Panc1 (cell line): ENCODE data around the gene TRIM62. TPM values are rescaled to one million over a fixed set of nuclear protein-coding genes. Genes with fewer than 3 reads are reported as not detected.
"Not testable (repeated sequence)": the region's sequence is repeated elsewhere in the genome, so short reads cannot be mapped to it uniquely, and the experiment has no call there.

Experiments
- ATAC-seq: fragments of 200-7000 bp; cut with Tn5 transposase; 2 replicates; pipeline ENCODE4 v1.9.1; 2020; ENCODE audit warnings: mild to moderate bottlenecking, moderate library complexity
- BruUV-seq: library from RNA; stranded (reverse); fragments of 400-500 nt; replicated peaks from 2 replicates; lab custom pipeline; 2021; lab: Mats Ljungman, UMichigan
- CTCF ChIA-PET: fragments of 300-600 bp; sonication (Branson Sonifier 250); formaldehyde crosslinking; loops from one replicate; lab custom pipeline; 2022; ENCODE audit warnings: antibody characterized with exemption; lab: Charles Lee
- POLR2A ChIA-PET: fragments of 300-600 bp; sonication (Branson Sonifier 250); formaldehyde crosslinking; loops from one replicate; lab custom pipeline; 2022; ENCODE audit warnings: antibody characterized with exemption; lab: Charles Lee
- DNase-seq: peaks from one replicate; pipeline ENCODE4 v3.0.0-alpha.2; 2010; ENCODE audit warnings: low read depth, low spot score
- H3K27ac ChIP-seq: 2 replicates; pipeline ENCODE4 v1.5.1; 2011; ENCODE audit warnings: mild to moderate bottlenecking, low read length, inconsistent platforms
- H3K27me3 ChIP-seq: fragments of 200-500 bp; sonication (Bioruptor generic); 2 replicates; pipeline ENCODE4 v1.6.0; 2014; ENCODE audit warnings: low read length, inconsistent platforms; ENCODE audit not compliant: control insufficient read depth, insufficient read depth
- H3K36me3 ChIP-seq: fragments of 200-500 bp; sonication (Bioruptor generic); 2 replicates; pipeline ENCODE4 v1.5.1; 2014; ENCODE audit warnings: inconsistent platforms, mild to moderate bottlenecking, low read length, moderate library complexity; ENCODE audit not compliant: control insufficient read depth, insufficient read depth
- H3K4me1 ChIP-seq: 2 replicates; pipeline ENCODE4 v1.5.1; 2011; ENCODE audit warnings: inconsistent platforms, mild to moderate bottlenecking, low read length, moderate library complexity; ENCODE audit not compliant: control insufficient read depth, insufficient read depth
- H3K4me3 ChIP-seq, 2 experiments: 2 replicates each; pipeline ENCODE4 v1.5.1; 2011 to 2012; ENCODE audit warnings: low read depth in 2 of 2, low read length in 2 of 2, mild to moderate bottlenecking in 2 of 2, inconsistent platforms in 1 of 2, moderate library complexity in 1 of 2
- H3K9me3 ChIP-seq: fragments of 200-500 bp; sonication (Bioruptor generic); 2 replicates; pipeline ENCODE4 v1.5.1; 2014; ENCODE audit warnings: low read depth, mild to moderate bottlenecking, inconsistent platforms, low read length, moderate library complexity; ENCODE audit not compliant: control insufficient read depth, insufficient read depth
- POLR2AphosphoS5 ChIP-seq: IDR thresholded peaks from 2 replicates; pipeline ENCODE4 v1.6.1; 2012; ENCODE audit warnings: mild to moderate bottlenecking, low read depth, low read length, moderate library complexity
- SIN3A ChIP-seq: IDR thresholded peaks from 2 replicates; pipeline ENCODE4 v1.6.1; 2012; ENCODE audit warnings: low read depth, mild to moderate bottlenecking, low read length, moderate library complexity, borderline replicate concordance; ENCODE audit not compliant: insufficient read depth
- TCF7L2 ChIP-seq: IDR thresholded peaks from 2 replicates; pipeline ENCODE4 v1.6.1; 2011; ENCODE audit warnings: mild to moderate bottlenecking, low read depth, low read length, inconsistent platforms
- in situ Hi-C: cut with HindIII; loops from 2 replicates; pipeline ENCODE4 v1.10.0; 2016; ENCODE audit warnings: low sequenced_read_pairs, low pct_unique_long_range_greater_than_20kb
- intact Hi-C: fragments of 100-400 bp; cut with micrococcal nuclease; formaldehyde crosslinking; loops from one replicate; pipeline ENCODE4 v1.10.0; 2022; ENCODE audit not compliant: unreplicated experiment
- total RNA-seq: library from RNA; stranded (reverse); gene quantifications from one replicate; pipeline ENCODE4 v1.2.1, GENCODE V29; 2021; ENCODE audit not compliant: unreplicated experiment
- TF ChIP-seq, protein P1 (sequence below), 2 experiments: IDR thresholded peaks; 2 replicates each; pipeline ENCODE4 v1.6.1; 2011 to 2012; ENCODE audit warnings: low read depth in 2 of 2, control low read depth in 1 of 2, low read length in 1 of 2, mild to moderate bottlenecking in 1 of 2, moderate library complexity in 1 of 2; ENCODE audit not compliant: insufficient read depth in 1 of 2
- TF ChIP-seq, protein P2 (sequence below): fragments of 450-650 bp; IDR thresholded peaks from 2 replicates; pipeline ENCODE4 v1.5.1; 2017; ENCODE audit warnings: mild to moderate bottlenecking

Gene TRIM62
- total RNA-seq, 1 experiment from 2014 or later: 7.4 TPM

DNA sequence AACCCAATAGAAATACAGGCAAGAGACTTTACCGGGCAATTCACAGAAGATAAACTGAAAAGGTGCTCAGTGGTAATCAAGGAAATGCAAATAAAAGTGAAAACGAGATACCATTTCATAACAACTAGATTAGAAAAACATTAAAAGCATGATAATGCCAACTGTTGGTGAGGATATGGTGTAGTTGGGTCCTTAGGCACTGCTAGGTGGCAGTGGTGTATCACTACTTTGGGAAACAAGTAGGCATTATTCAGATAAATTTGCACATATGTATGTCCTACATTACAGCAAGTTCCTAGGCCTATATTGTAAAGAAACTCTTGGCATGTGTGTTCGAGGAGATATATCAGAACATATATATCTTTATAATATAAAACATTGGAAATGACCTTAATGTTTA, 69.9 kb downstream of the TRIM62 start:
- H3K27ac ChIP-seq: no peak overlapping the region
- ChIA-PET POLR2A (no interaction called here), CTCF (interaction anchor here (0.7 kb wide), 2 partner anchors 8 to 81 kb away, joined by 5 to 8 read pairs; no protein-coding TSS in a partner anchor)
- H3K36me3 ChIP-seq: no peaks in the 10 kb centered on the region
- intact Hi-C loops: no loop called here
- peaks cover 14% of the 10 kb centered on the region; the same call in 1 of the 2 replicates for H3K9me3 ChIP-seq
- no peaks in the 10 kb centered on the region for H3K27me3 ChIP-seq
- BruUV-seq: no TSS peak
- H3K4me3 ChIP-seq: no peak overlapping the region
- ATAC-seq (peak; percentile 88), DNase-seq (no peak)
- in situ Hi-C loops: no loop called here
- TF ChIP-seq, protein P1, sequence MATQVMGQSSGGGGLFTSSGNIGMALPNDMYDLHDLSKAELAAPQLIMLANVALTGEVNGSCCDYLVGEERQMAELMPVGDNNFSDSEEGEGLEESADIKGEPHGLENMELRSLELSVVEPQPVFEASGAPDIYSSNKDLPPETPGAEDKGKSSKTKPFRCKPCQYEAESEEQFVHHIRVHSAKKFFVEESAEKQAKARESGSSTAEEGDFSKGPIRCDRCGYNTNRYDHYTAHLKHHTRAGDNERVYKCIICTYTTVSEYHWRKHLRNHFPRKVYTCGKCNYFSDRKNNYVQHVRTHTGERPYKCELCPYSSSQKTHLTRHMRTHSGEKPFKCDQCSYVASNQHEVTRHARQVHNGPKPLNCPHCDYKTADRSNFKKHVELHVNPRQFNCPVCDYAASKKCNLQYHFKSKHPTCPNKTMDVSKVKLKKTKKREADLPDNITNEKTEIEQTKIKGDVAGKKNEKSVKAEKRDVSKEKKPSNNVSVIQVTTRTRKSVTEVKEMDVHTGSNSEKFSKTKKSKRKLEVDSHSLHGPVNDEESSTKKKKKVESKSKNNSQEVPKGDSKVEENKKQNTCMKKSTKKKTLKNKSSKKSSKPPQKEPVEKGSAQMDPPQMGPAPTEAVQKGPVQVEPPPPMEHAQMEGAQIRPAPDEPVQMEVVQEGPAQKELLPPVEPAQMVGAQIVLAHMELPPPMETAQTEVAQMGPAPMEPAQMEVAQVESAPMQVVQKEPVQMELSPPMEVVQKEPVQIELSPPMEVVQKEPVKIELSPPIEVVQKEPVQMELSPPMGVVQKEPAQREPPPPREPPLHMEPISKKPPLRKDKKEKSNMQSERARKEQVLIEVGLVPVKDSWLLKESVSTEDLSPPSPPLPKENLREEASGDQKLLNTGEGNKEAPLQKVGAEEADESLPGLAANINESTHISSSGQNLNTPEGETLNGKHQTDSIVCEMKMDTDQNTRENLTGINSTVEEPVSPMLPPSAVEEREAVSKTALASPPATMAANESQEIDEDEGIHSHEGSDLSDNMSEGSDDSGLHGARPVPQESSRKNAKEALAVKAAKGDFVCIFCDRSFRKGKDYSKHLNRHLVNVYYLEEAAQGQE (IDR thresholded peaks at IDR 0.05; ENCODE audit: insufficient read depth in 1 of 2, low read depth in 2 of 2, low read length in 1 of 2): no peak
- TF ChIP-seq TCF7L2 (no peak), SIN3A (no peak), POLR2AphosphoS5 (no peak)
- TF ChIP-seq, protein P2, sequence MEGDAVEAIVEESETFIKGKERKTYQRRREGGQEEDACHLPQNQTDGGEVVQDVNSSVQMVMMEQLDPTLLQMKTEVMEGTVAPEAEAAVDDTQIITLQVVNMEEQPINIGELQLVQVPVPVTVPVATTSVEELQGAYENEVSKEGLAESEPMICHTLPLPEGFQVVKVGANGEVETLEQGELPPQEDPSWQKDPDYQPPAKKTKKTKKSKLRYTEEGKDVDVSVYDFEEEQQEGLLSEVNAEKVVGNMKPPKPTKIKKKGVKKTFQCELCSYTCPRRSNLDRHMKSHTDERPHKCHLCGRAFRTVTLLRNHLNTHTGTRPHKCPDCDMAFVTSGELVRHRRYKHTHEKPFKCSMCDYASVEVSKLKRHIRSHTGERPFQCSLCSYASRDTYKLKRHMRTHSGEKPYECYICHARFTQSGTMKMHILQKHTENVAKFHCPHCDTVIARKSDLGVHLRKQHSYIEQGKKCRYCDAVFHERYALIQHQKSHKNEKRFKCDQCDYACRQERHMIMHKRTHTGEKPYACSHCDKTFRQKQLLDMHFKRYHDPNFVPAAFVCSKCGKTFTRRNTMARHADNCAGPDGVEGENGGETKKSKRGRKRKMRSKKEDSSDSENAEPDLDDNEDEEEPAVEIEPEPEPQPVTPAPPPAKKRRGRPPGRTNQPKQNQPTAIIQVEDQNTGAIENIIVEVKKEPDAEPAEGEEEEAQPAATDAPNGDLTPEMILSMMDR: peak; percentile 67; the same call in 1 of the 2 replicates
- H3K4me1 ChIP-seq: no peaks in the 10 kb centered on the region

DNA sequence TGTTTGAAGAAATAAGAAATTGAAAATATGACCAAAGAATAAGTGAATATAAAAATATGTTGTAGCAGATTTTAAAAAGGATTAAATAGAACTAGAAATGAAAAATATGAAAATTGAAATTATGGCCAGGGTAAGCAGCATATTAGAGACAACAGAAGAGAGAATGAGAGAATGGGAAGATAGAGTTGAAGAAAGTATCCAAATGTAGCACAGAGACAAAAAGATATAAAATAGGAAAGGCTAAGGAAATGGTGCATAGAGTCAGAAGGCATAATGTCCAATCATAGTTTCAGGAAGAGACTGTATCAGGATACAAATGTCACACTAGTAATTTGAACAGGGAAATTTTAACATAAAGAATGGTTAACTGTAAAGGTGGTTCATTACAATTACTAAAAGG, 71.4 kb downstream of the TRIM62 start:
- Histone ChIP-seq H3K4me1 (no peaks in the 10 kb centered on the region), H3K27me3 (no peaks in the 10 kb centered on the region), H3K4me3 (no peak overlapping the region), H3K9me3 (peaks cover 14% of the 10 kb centered on the region; the same call in 1 of the 2 replicates), H3K36me3 (no peaks in the 10 kb centered on the region), H3K27ac (no peak overlapping the region)
- CTCF ChIA-PET: no interaction called here
- BruUV-seq: no TSS peak
- TF ChIP-seq SIN3A: no peak
- TF ChIP-seq, protein P1 (IDR thresholded peaks at IDR 0.05; ENCODE audit: insufficient read depth in 1 of 2, low read depth in 2 of 2, low read length in 1 of 2): no peak
- TF ChIP-seq, protein P2: no peak
- TF ChIP-seq POLR2AphosphoS5: no peak
- TF ChIP-seq TCF7L2: no peak
- ATAC-seq: no peak
- in situ Hi-C loops: no loop called here
- intact Hi-C loops: no loop called here
- DNase-seq: no peak
- POLR2A ChIA-PET: no interaction called here

DNA sequence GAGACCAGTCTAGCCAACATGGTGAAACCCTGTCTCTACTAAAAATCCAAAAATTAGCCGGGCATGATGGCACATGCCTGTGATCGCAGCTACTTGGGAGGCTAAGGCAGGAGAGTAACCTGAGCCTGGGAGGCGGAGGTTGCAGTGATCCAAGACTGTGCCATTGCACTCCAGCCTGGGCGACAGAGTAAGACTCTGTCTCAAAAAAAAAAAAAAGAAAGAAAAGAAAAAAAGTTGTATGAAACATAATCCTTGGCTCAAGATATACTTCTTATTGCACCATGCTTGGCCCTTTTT, 81.8 kb downstream of the TRIM62 start:
- H3K4me3 ChIP-seq, in situ Hi-C loops, BruUV-seq, POLR2A ChIA-PET, ATAC-seq, H3K9me3 ChIP-seq, intact Hi-C loops, H3K36me3 ChIP-seq, DNase-seq, H3K27me3 ChIP-seq, H3K4me1 ChIP-seq: not testable (repeated sequence)
- peak overlapping the region; percentile 40 for H3K27ac ChIP-seq
- CTCF ChIA-PET: interaction anchor here (0.6 to 0.7 kb wide), 2 partner anchors 157 to 166 kb away, joined by 3 to 7 read pairs; no protein-coding TSS in a partner anchor
